Stomach smooth muscle (tissue), 2 donors: Measurements from ENCODE around the gene RNF123.

Experiments
- H3K27ac ChIP-seq: one replicate; pipeline ENCODE4 v1.7.0; 2013; ENCODE audit warnings: mild to moderate bottlenecking, low read length, inconsistent platforms
- H3K27me3 ChIP-seq, 2 donors: one replicate each; pipeline ENCODE4 v1.7.0; 2013; ENCODE audit warnings: low read length in 2 of 2; ENCODE audit not compliant: insufficient read depth in 2 of 2, control insufficient read depth in 1 of 2
- H3K36me3 ChIP-seq, 2 donors: one replicate each; pipeline ENCODE4 v1.7.0; 2013; ENCODE audit warnings: low read length in 2 of 2; ENCODE audit not compliant: control insufficient read depth in 2 of 2, insufficient read depth in 2 of 2
- H3K4me1 ChIP-seq: one replicate; pipeline ENCODE4 v1.7.0; 2013; ENCODE audit warnings: low read length; ENCODE audit not compliant: control insufficient read depth, insufficient read depth
- H3K4me3 ChIP-seq, 2 donors: one replicate each; pipeline ENCODE4 v1.7.0; 2013; ENCODE audit warnings: low read length in 2 of 2
- H3K9ac ChIP-seq, 2 donors: one replicate each; pipeline ENCODE4 v1.7.0; 2013; ENCODE audit warnings: low read length in 2 of 2, mild to moderate bottlenecking in 1 of 2
- H3K9me3 ChIP-seq, 2 donors: one replicate each; pipeline ENCODE4 v1.7.0; 2013; ENCODE audit warnings: low read length in 2 of 2; ENCODE audit not compliant: control insufficient read depth in 2 of 2
- donor health status: healthy.
- donor health status: Pancreatic carcinoma.

The RNF123 gene

DNA sequence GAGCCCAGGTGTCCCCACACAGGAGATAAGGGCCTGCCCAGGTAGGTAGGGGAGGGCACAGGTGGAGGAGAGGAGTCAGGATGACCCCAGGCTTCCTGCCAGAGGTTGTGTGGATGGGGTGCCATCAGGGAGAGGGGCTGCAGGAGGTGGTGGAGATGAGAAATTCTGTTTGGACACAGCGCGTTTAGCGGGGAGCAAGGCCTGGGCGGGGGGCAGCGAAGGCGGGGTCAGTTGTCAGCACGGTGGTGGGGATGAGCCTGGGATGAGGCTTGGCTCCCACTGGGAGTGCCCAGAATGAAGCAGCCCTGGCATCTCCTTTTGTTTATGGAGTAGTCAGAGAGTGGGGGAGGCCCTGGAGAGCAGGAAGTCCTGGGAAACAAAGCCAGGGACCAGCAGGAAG is 14.6 kb downstream of the RNF123 start:
- no peak overlapping the region for H3K4me3 ChIP-seq
- no peaks in the 10 kb centered on the region for H3K4me1 ChIP-seq
- no peaks in the 10 kb centered on the region for H3K27me3 ChIP-seq
- peaks cover 7 to 18% of the 10 kb centered on the region in 2 donors for H3K36me3 ChIP-seq
- H3K9me3 ChIP-seq = no peaks in the 10 kb centered on the region
- H3K27ac ChIP-seq = no peak overlapping the region
- no peak overlapping the region for H3K9ac ChIP-seq

DNA sequence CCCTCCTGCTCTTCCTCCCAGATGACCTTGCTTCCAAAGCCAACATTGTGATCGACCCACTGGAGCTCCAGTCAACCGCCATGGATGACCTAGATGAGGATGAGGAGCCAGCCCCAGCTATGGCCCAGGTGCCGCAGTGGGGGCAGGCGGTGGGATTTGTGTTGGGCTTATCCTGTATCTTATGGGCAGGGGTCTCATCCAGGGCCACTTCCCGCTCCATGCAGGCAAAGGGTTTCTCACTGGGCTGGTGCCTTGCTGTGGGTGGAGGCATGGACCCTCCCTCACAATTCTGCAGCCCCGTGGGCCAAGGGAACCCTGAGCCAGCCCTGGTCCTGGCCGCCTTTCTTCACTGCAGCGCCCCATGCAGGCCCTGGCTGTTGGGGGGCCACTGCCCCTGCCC is 15.3 kb downstream of the RNF123 start:
- H3K9me3 ChIP-seq = no peaks in the 10 kb centered on the region
- peaks cover 7 to 18% of the 10 kb centered on the region in 2 donors for H3K36me3 ChIP-seq
- no peak overlapping the region for H3K27ac ChIP-seq
- H3K4me1 ChIP-seq = no peaks in the 10 kb centered on the region
- H3K27me3 ChIP-seq = no peaks in the 10 kb centered on the region
- H3K4me3 ChIP-seq = no peak overlapping the region
- H3K9ac ChIP-seq = no peak overlapping the region

DNA sequence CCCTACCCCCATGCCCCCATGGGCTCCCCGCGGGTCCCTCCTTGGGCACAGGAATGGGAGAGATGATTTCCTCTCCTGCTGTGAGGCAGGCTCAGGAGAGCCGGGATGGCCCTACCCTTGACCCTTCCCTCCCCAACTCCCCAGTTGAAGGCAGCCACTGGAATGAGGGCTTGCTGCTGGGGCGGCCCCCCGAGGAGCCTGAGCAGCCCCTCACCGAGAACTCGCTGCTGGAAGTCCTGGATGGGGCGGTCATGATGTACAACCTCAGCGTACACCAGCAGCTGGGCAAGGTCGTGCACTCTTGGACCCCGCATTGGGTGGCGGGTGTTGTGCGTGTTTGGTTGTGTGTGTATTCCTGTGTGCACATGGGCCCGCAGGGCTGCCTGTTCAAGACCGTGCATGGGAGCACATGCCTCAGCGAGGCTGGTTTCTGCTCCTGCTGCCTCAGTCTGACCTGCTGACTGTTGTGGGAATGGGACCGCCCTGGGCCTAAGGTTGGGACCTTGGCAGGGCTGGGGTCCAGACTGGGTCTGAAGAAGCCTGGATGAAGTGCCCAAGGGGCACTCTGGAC is 16.1 kb downstream of the RNF123 start:
- Histone ChIP-seq H3K36me3 (peaks cover 4 to 15% of the 10 kb centered on the region in 2 donors), H3K9ac (no peak overlapping the region), H3K27ac (no peak overlapping the region), H3K9me3 (no peaks in the 10 kb centered on the region), H3K4me1 (no peaks in the 10 kb centered on the region), H3K4me3 (no peak overlapping the region), H3K27me3 (no peaks in the 10 kb centered on the region)

DNA sequence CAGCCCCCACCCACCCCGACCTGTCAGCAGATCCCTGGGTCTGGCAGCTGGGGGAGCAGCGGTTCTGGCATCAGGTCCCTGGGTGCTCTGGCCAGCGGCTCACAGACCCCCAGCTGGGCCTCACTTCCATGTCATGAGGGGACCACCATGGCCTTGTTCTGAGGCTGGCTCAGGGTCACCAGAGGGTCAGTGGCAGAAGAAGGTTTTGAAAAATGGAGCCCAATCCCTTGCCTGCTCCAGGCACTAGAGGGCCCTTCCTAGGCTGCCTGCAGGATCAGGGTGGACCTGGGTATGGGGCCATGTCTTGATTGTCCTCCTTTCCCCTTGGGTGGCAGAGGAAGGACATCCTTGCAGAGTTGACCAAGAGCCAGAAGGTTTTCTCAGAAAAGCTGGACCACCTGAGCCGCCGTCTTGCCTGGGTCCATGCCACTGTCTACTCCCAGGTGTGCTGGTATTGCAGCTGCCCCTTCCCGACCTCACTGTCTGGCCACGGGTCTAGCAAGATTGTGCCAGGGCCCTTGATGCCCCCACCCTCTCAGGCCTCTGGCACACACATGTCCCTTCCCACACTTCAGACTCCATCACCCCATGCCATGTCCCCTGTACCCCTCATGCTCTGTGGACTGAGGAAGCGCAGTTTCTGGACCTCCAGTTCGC is 17.2 kb downstream of the RNF123 start:
- H3K27me3 ChIP-seq = no peaks in the 10 kb centered on the region
- H3K36me3 ChIP-seq = peaks cover 4 to 20% of the 10 kb centered on the region in 2 donors
- H3K9me3 ChIP-seq = no peaks in the 10 kb centered on the region
- H3K4me1 ChIP-seq = no peaks in the 10 kb centered on the region
- H3K9ac ChIP-seq = no peak overlapping the region
- H3K4me3 ChIP-seq = no peak overlapping the region
- no peak overlapping the region for H3K27ac ChIP-seq

DNA sequence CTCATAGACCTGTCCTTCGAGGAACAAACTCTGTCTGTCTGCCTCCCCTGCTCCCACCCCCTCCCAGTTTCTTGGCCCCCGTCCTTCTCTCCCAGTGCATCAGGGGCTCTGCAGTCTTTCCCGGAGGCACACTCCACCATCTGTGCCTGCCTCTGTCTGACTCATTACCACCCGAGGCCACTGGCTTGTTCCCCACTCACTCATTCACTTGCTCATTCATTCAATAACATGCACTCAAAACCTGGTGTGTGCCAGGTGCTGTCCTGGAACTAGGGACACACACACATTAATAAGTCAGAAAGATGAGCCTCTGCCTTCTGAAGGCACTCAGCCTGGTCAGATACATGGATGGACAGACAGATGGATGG is 17.7 kb downstream of the RNF123 start:
- Histone ChIP-seq H3K4me1 (no peaks in the 10 kb centered on the region), H3K9ac (no peak overlapping the region), H3K27ac (no peak overlapping the region), H3K36me3 (peaks cover 4 to 18% of the 10 kb centered on the region in 2 donors), H3K27me3 (no peaks in the 10 kb centered on the region), H3K9me3 (no peaks in the 10 kb centered on the region), H3K4me3 (no peak overlapping the region)

DNA sequence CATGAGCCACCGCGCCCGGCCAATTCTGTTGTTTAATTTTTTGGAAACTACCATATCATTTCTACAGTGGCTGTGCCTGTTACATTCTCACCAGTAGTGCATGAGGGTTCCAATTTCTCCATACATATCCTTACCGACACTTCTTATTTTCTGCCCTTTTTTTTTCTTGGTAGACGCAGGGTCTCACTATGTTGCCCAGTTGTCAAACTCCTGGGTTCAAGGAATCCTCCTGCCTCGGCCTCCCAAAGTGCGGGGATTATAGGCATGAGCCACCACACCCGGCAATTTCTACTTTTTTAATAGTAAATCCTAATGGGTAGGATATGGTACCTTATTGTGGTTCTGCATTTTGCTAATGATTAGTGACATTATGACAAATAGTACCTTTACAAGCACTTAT is 20.5 kb downstream of the RNF123 start:
- H3K27ac ChIP-seq = no peak overlapping the region
- peaks cover 4 to 22% of the 10 kb centered on the region in 2 donors for H3K36me3 ChIP-seq
- H3K4me3 ChIP-seq = no peak overlapping the region
- no peaks in the 10 kb centered on the region for H3K9me3 ChIP-seq
- H3K4me1 ChIP-seq = no peaks in the 10 kb centered on the region
- H3K9ac ChIP-seq = no peak overlapping the region
- no peaks in the 10 kb centered on the region for H3K27me3 ChIP-seq

DNA sequence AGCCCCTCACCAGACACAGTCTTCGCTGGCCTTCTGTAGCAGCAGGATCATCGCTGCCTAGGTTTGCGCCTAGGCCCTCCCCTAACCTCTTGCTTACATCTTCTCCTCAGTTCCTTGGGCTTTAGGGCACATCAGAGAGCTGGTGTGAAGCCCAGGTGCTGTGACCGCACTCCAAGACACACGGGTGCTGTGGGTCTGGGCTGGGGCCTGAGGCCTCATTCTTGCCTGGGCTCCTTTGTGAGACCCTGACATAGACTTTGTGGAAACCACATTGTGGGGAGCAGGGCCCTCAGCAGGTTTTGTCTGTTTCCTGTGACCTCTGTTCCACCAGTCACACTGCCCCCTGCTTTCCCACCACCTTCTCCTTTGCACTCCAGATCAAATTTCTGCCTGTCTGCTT is 22.1 kb downstream of the RNF123 start:
- Histone ChIP-seq H3K27me3 (no peaks in the 10 kb centered on the region), H3K4me1 (no peaks in the 10 kb centered on the region), H3K27ac (no peak overlapping the region), H3K9me3 (no peaks in the 10 kb centered on the region), H3K36me3 (peaks cover 14 to 27% of the 10 kb centered on the region in 2 donors), H3K4me3 (no peak overlapping the region), H3K9ac (no peak overlapping the region)

DNA sequence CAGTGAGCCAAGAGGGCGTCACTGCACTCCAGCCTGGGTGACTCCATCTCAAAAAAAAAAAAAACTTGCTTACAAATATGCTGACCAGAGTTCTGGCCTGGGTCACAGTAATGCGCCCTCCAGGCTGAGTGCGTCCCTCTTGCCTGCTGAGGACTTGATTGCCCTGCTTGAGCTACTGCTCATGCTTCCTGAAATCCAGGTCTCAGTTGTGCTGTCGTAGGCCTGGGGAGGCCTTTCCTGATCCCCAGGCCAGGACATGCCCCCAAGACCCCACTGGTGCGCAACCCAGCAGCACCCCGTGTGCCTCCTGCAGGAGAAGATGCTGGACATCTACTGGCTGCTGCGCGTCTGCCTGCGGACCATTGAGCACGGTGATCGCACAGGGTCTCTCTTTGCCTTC is 22.8 kb downstream of the RNF123 start:
- Histone ChIP-seq H3K9me3 (no peaks in the 10 kb centered on the region), H3K4me3 (no peak overlapping the region), H3K4me1 (no peaks in the 10 kb centered on the region), H3K36me3 (peaks cover 14 to 30% of the 10 kb centered on the region in 2 donors), H3K27ac (no peak overlapping the region), H3K27me3 (no peaks in the 10 kb centered on the region), H3K9ac (no peak overlapping the region)

DNA sequence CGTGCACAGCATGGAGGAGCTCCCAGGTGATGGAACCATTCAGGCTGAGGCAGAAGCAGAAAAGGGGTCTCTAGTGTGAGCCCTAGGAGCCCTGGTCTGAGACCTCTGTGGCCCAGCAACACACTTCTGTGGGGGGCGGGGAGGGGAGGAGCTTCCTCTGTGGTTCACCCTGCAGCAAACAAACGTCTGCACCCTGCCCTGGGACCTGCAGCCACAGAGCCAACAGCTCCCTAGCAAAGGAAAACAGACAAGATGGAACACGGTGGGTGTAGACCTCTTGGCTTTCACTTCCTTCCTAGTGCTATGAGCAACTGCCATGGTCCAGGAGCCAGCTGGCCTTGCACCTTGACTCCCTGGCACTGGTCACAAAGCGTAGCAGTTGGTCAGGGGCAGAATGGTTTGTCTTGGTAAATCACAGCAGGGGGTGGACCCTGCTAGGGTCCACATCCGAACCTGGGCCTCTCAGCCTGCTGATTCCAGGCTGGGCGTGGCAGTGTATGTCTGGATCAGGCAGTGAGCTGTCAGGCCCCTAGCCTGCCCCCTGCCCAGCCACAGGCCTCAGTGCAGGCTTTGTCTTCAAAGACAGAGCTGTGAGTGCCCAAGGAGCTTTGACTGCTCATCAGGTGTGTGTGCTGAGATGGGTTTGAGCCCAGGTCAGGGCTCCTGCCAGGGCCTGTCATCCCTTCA is 23.4 kb downstream of the RNF123 start:
- H3K36me3 ChIP-seq = peaks cover 14 to 29% of the 10 kb centered on the region in 2 donors
- no peaks in the 10 kb centered on the region for H3K4me1 ChIP-seq
- no peaks in the 10 kb centered on the region for H3K9me3 ChIP-seq
- H3K9ac ChIP-seq = no peak overlapping the region
- no peak overlapping the region for H3K4me3 ChIP-seq
- no peak overlapping the region for H3K27ac ChIP-seq
- H3K27me3 ChIP-seq = no peaks in the 10 kb centered on the region

DNA sequence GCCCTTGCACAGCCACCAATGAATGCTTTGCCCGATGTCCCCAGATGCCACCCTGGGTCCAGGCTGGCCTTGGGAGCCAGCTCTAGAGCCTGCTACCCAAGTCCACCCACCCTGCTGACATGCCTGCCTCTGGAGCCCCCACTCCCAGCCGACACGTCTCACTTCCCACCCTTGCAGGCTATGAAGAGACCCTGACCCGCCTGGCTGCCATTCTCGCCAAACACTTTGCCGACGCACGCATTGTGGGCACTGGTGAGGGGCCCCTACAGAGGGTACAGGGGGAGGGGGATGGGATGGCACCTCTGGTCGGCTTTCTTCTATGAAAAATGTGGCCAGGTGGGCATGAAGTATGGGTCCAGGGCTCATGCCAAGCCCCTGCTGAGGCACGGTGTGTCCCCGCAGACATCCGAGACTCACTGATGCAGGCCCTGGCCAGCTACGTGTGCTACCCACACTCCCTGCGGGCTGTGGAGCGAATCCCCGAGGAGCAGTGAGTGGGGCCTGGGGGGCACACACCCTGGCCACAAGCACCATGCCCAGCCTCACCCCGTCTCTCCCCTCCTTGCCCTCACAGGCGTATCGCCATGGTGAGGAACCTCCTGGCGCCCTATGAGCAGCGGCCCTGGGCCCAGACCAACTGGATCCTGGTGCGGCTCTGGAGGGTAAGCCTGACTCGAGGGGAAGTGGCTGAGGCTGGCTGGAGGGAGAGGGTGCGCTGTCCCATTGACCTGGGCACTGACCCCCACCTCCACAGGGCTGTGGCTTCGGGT is 24.2 kb downstream of the RNF123 start:
- no peak overlapping the region for H3K9ac ChIP-seq
- H3K27ac ChIP-seq = no peak overlapping the region
- H3K27me3 ChIP-seq = peaks cover 0 to 1% of the 10 kb centered on the region in 2 donors
- peaks cover 10 to 29% of the 10 kb centered on the region in 2 donors for H3K36me3 ChIP-seq
- H3K9me3 ChIP-seq = no peaks in the 10 kb centered on the region
- peaks cover 3% of the 10 kb centered on the region for H3K4me1 ChIP-seq
- no peak overlapping the region for H3K4me3 ChIP-seq
